CD14-positive monocyte (primary cell): ENCODE results near the gene CHODL. TPM values are rescaled to one million over a fixed set of nuclear protein-coding genes. Genes with fewer than 3 reads are reported as not detected.

ENCODE experiments used
- DNase-seq, 3 donors: peaks; one replicate each; pipeline ENCODE4 v3.0.0-alpha.2; 2011 to 2022
- H2AFZ ChIP-seq: 2 replicates; pipeline ENCODE4 v1.6.0; 2012; ENCODE audit warnings: mild to moderate bottlenecking, low read depth, low read length, inconsistent platforms; ENCODE audit not compliant: insufficient read depth, poor library complexity, severe bottlenecking
- H3K27ac ChIP-seq, 2 donors: 1 replicate in 1 of 2; 2 replicates in 1 of 2; pipeline ENCODE4 v1.5.1; 2012 to 2013; ENCODE audit warnings: low read length in 2 of 2, control low read depth in 1 of 2, inconsistent platforms in 1 of 2, low read depth in 1 of 2, mild to moderate bottlenecking in 1 of 2
- H3K27me3 ChIP-seq, 2 donors: one replicate each; pipeline versions ENCODE4 v1.6.0 to v1.6.1; 2011 to 2013; ENCODE audit warnings: low read length in 2 of 2; ENCODE audit not compliant: control insufficient read depth in 2 of 2, insufficient read depth in 2 of 2
- H3K36me3 ChIP-seq, 2 donors: replicated peaks in 1 of 2; 1 replicate in 1 of 2; 2 replicates in 1 of 2; pipeline versions ENCODE4 v1.5.1 to v1.6.1; 2012 to 2013; ENCODE audit warnings: low read length in 2 of 2, control low read depth in 1 of 2, inconsistent platforms in 1 of 2, mild to moderate bottlenecking in 1 of 2; ENCODE audit not compliant: insufficient read depth in 2 of 2, control insufficient read depth in 1 of 2
- H3K4me1 ChIP-seq, 2 donors: 1 replicate in 1 of 2; 2 replicates in 1 of 2; pipeline versions ENCODE4 v1.5.1 to v1.6.1; 2012 to 2013; ENCODE audit warnings: low read length in 2 of 2, control low read depth in 1 of 2, inconsistent platforms in 1 of 2, mild to moderate bottlenecking in 1 of 2, moderate library complexity in 1 of 2; ENCODE audit not compliant: insufficient read depth in 2 of 2, control insufficient read depth in 1 of 2
- H3K4me2 ChIP-seq: replicated peaks from 2 replicates; pipeline ENCODE3; 2012; ENCODE audit warnings: low read length, moderate library complexity, mild to moderate bottlenecking; ENCODE audit not compliant: poor library complexity, severe bottlenecking; ENCODE audit errors: extremely low read depth
- H3K4me3 ChIP-seq, 3 experiments: fragments of 200-600 bp in 1 of 3; sonication (generic) in 1 of 3; replicated peaks in 1 of 3; 1 replicate in 2 of 3; 2 replicates in 1 of 3; pipeline ENCODE4 v1.5.1; 2011 to 2013; ENCODE audit warnings: low read length in 3 of 3, mild to moderate bottlenecking in 3 of 3, control low read depth in 2 of 3, low read depth in 2 of 3, inconsistent platforms in 1 of 3, moderate library complexity in 1 of 3
- H3K79me2 ChIP-seq: 2 replicates; pipeline ENCODE4 v1.6.0; 2012; ENCODE audit warnings: mild to moderate bottlenecking, control low read depth, inconsistent platforms, low read length, moderate library complexity; ENCODE audit not compliant: insufficient read depth
- H3K9ac ChIP-seq: 2 replicates; pipeline ENCODE4 v1.6.0; 2017; ENCODE audit warnings: low read length, mild to moderate bottlenecking; ENCODE audit not compliant: insufficient read depth, poor library complexity, severe bottlenecking
- H3K9me3 ChIP-seq, 2 donors: replicated peaks in 1 of 2; 1 replicate in 1 of 2; 2 replicates in 1 of 2; pipeline versions ENCODE4 v1.5.1 to v1.6.1; 2012 to 2013; ENCODE audit warnings: low read length in 2 of 2, control low read depth in 1 of 2; ENCODE audit not compliant: control insufficient read depth in 1 of 2, insufficient read depth in 1 of 2
- H4K20me1 ChIP-seq: 2 replicates; pipeline ENCODE4 v1.6.0; 2012; ENCODE audit warnings: mild to moderate bottlenecking, low read length, control low read depth, moderate library complexity; ENCODE audit not compliant: insufficient read depth
- H3K27ac Mint-ChIP-seq, 7 donors: one replicate each; pipeline ENCODE4 v1.8.0; 2020; ENCODE audit warnings: mild to moderate bottlenecking in 7 of 7, mixed read lengths in 7 of 7, moderate library complexity in 6 of 7, inconsistent platforms in 2 of 7
- H3K27me3 Mint-ChIP-seq, 3 donors: one replicate each; pipeline ENCODE4 v1.8.0; 2021 to 2022; ENCODE audit warnings: low read depth in 3 of 3, mild to moderate bottlenecking in 3 of 3, mixed read lengths in 3 of 3, moderate library complexity in 3 of 3, inconsistent platforms in 1 of 3
- H3K36me3 Mint-ChIP-seq, 2 donors: one replicate each; pipeline ENCODE4 v1.8.0; 2020; ENCODE audit warnings: mixed read lengths in 2 of 2, inconsistent platforms in 1 of 2, mild to moderate bottlenecking in 1 of 2
- H3K4me1 Mint-ChIP-seq: one replicate; pipeline ENCODE4 v1.8.0; 2020; ENCODE audit warnings: mild to moderate bottlenecking, mixed read lengths
- H3K4me3 Mint-ChIP-seq, 2 donors: one replicate each; pipeline ENCODE4 v1.8.0; 2020; ENCODE audit warnings: mild to moderate bottlenecking in 2 of 2, mixed read lengths in 2 of 2, moderate library complexity in 1 of 2
- H3K9me3 Mint-ChIP-seq, 7 donors: one replicate each; pipeline ENCODE4 v1.8.0; 2020 to 2022; ENCODE audit warnings: mixed read lengths in 7 of 7, mild to moderate bottlenecking in 6 of 7, moderate library complexity in 6 of 7, inconsistent platforms in 2 of 7
- WGBS: methylation state at CpG from one replicate; pipeline ENCODE4 v1.1.5; 2013; ENCODE audit warnings: missing lambda C conversion rate; ENCODE audit not compliant: insufficient coverage; 5-methylcytosine and 5-hydroxymethylcytosine counted together
- intact Hi-C, 2 donors: fragments of 100-400 bp; cut with micrococcal nuclease; formaldehyde crosslinking; loops; one replicate each; pipeline versions ENCODE4 v1.15.0 to v1.15.1; 2023
- polyA plus RNA-seq, 3 donors: library from polyadenylated mRNA; depleted of rRNA in 1 of 3; unstranded in 2 of 3; stranded (reverse) in 1 of 3; fragments of 300-500 nt in 2 of 3; fragments of >200 nt in 1 of 3; fragmentation: Illumina TruSeq in 2 of 3; gene quantifications; 1 replicate in 2 of 3; 2 replicates in 1 of 3; pipeline ENCODE4 v1.2.3, GENCODE V29; 2012 to 2021
- TF ChIP-seq, protein P1 (sequence below): fragments of 200-600 bp; IDR thresholded peaks from one replicate; pipeline ENCODE4 v1.8.0; 2022; ENCODE audit warnings: antibody characterized with exemption, mild to moderate bottlenecking

CHODL gene
- polyA plus RNA-seq, 3 donors, result not detected

DNA sequence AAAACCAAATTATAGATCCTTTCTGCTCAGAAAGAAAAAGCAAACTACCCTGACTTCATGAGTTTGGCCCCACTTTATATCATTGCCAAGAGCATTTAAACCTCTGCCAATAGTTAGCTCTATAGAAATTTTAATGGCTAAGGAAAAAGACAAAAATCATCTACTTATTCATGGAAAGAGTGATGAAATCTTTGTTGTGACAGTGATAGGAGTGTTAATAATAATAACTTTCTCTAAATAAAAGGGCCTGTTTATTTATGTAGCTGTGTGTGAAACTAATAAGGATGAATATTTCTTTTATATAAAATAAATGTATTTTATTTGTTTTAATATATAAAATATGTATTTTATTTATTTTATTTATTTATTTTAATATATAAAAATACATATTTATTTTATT is 6.4 kb downstream of the CHODL start:
- intact Hi-C loops, result no loop called here
- no peak for DNase-seq
- Histone ChIP-seq H3K4me1 (no peaks in the 10 kb centered on the region), H3K27ac (no peak overlapping the region), H4K20me1 (no peaks in the 10 kb centered on the region), H3K27me3 (peaks cover 4 to 13% of the 10 kb centered on the region in 2 donors), H3K79me2 (no peaks in the 10 kb centered on the region), H3K4me3 (no peak overlapping the region), H3K9me3 (no peaks in the 10 kb centered on the region), H2AFZ (no peak overlapping the region), H3K9ac (no peak overlapping the region), H3K36me3 (no peaks in the 10 kb centered on the region), H3K4me2 (no peak overlapping the region)
- Mint-ChIP-seq H3K27me3 (peaks cover under 1 to 7% (median 5%) of the 10 kb centered on the region in 3 donors), H3K9me3 (no peaks in the 10 kb centered on the region), H3K27ac (no peak overlapping the region), H3K4me3 (no peak overlapping the region), H3K36me3 (no peaks in the 10 kb centered on the region), H3K4me1 (no peaks in the 10 kb centered on the region)
- TF ChIP-seq, protein P1, sequence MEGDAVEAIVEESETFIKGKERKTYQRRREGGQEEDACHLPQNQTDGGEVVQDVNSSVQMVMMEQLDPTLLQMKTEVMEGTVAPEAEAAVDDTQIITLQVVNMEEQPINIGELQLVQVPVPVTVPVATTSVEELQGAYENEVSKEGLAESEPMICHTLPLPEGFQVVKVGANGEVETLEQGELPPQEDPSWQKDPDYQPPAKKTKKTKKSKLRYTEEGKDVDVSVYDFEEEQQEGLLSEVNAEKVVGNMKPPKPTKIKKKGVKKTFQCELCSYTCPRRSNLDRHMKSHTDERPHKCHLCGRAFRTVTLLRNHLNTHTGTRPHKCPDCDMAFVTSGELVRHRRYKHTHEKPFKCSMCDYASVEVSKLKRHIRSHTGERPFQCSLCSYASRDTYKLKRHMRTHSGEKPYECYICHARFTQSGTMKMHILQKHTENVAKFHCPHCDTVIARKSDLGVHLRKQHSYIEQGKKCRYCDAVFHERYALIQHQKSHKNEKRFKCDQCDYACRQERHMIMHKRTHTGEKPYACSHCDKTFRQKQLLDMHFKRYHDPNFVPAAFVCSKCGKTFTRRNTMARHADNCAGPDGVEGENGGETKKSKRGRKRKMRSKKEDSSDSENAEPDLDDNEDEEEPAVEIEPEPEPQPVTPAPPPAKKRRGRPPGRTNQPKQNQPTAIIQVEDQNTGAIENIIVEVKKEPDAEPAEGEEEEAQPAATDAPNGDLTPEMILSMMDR, result no peak

DNA sequence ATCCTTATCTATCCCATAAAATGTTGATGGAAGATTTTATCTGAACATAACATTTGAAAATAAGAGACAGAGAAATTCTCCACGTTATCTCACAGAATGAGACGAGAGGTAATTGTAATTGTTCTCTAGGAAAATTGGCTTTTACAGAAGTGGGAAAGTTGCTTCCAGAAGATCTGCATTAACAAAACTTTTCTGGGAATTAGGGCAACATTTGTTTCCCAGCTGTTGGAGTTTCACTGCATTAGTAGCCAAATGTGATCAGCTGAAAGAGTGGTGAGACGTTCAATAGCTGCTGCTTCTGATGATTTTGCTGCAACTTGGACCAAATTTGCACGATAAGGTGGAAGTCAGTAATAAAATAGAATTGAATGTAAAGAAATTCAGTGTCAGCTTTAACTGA is 7.6 kb downstream of the CHODL start:
- no peaks in the 10 kb centered on the region for H3K4me1 Mint-ChIP-seq
- no peaks in the 10 kb centered on the region for H4K20me1 ChIP-seq
- TF ChIP-seq, protein P1, result no peak
- H3K9me3 Mint-ChIP-seq, result no peaks in the 10 kb centered on the region
- no peaks in the 10 kb centered on the region for H3K27me3 Mint-ChIP-seq
- H3K36me3 ChIP-seq, result no peaks in the 10 kb centered on the region
- intact Hi-C loops, result no loop called here
- H3K79me2 ChIP-seq, result no peaks in the 10 kb centered on the region
- no peaks in the 10 kb centered on the region for H3K9me3 ChIP-seq
- peaks cover 0 to 1% of the 10 kb centered on the region in 2 donors for H3K27me3 ChIP-seq
- DNase-seq, result no peak
- H3K9ac ChIP-seq, result no peak overlapping the region
- H3K4me1 ChIP-seq, result no peaks in the 10 kb centered on the region
- no peak overlapping the region for H3K4me2 ChIP-seq
- H2AFZ ChIP-seq, result no peak overlapping the region
- H3K27ac Mint-ChIP-seq, result no peak overlapping the region
- H3K27ac ChIP-seq, result no peak overlapping the region
- 100% methylated on average over 3 of the region's 4 CpGs for WGBS
- no peak overlapping the region for H3K4me3 Mint-ChIP-seq
- no peak overlapping the region for H3K4me3 ChIP-seq
- H3K36me3 Mint-ChIP-seq, result no peaks in the 10 kb centered on the region
